ENCODE measurements around the gene ADSL. TPM values are rescaled to one million over a fixed set of nuclear protein-coding genes. Genes with fewer than 3 reads are reported as not detected.

Gene ADSL
- total and polyA plus RNA-seq, 4 donors = 31.1 to 49.0 (median 37.7) TPM

DNA sequence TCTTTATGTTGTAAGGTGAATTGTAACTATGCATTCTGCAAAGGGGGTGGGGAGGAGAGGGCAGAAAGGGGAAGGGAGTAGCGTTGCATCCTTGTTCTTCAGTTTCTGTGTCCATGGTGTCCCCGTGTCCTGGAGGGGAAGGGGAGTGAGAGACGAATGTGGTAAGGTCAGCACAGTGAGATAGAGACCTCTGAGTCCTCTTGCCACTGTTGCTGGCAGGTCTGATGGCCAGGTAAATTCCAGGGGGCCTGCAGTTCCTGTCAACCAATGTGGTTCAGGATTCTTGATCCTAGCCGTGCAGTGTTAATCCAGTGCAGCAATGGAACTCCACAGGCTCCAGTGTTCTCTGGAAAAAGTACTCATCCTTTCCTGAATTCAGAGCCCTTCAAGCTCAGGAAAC lies 14.6 kb upstream of the ADSL start:
- H3K27ac ChIP-seq (ENCODE audit: low read depth in 1 of 2, low read length in 2 of 2) = no peak overlapping the region
- ATAC-seq (ENCODE audit: low FRiP score) (no peak), DNase-seq (no peak)
- H3K9me3 ChIP-seq (ENCODE audit: control insufficient read depth, low read length) = no peaks in the 10 kb centered on the region
- H3K4me3 ChIP-seq (ENCODE audit: low read length in 2 of 2) = no peak overlapping the region
- no peaks in the 10 kb centered on the region for H3K27me3 ChIP-seq (ENCODE audit: control insufficient read depth in 1 of 2, insufficient read depth in 2 of 2, low read length in 1 of 2)
- H3K4me1 ChIP-seq (ENCODE audit: control insufficient read depth in 1 of 2, insufficient read depth in 2 of 2, low read length in 2 of 2) = no peaks in the 10 kb centered on the region
- intact Hi-C loops (cut with DNase I) = no loop called here
- 74% methylated on average over 4 of the region's 4 CpGs for WGBS, 2 donors
- peaks cover 3 to 5% of the 10 kb centered on the region in 2 donors for H3K36me3 ChIP-seq (ENCODE audit: control insufficient read depth in 1 of 2, insufficient read depth in 2 of 2, low read length in 1 of 2)

DNA sequence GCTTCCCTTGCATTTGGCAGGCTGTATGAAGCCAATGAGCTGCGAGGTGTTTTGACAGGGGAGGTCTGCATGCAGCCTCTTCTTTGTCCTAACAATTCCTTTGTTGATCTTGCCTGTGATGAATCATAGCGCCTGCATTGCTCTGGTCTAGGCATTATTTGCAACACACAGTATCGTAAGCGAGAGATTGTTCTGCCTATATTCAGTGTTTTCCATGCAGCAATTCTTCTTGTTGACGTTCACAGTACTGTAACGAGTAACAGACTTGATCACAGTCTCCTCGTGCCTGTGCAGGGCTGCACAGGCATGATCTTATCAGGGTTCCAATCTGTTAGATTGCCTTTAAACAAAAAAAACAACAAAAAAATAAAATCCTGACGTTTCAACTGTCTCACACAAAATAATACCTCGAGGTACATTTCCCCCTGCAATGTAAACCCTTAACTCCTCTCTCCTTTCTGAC lies 13.9 kb upstream of the ADSL start:
- DNase-seq (no peak), ATAC-seq (ENCODE audit: low FRiP score) (no peak)
- Histone ChIP-seq H3K4me3 (ENCODE audit: low read length in 2 of 2) (no peak overlapping the region), H3K27me3 (ENCODE audit: control insufficient read depth in 1 of 2, insufficient read depth in 2 of 2, low read length in 1 of 2) (no peaks in the 10 kb centered on the region), H3K4me1 (ENCODE audit: control insufficient read depth in 1 of 2, insufficient read depth in 2 of 2, low read length in 2 of 2) (no peaks in the 10 kb centered on the region), H3K27ac (ENCODE audit: low read depth in 1 of 2, low read length in 2 of 2) (no peak overlapping the region), H3K36me3 (ENCODE audit: control insufficient read depth in 1 of 2, insufficient read depth in 2 of 2, low read length in 1 of 2) (peaks cover 3% of the 10 kb centered on the region in 2 donors), H3K9me3 (ENCODE audit: control insufficient read depth, low read length) (no peaks in the 10 kb centered on the region)
- 62 to 67% methylated on average over 9 of the region's 9 CpGs for WGBS, 2 donors
- intact Hi-C loops (cut with DNase I) = no loop called here

GRCh38 chr22:40334060-40334459 lies 12.2 kb upstream of the ADSL start:
- H3K27me3 ChIP-seq (ENCODE audit: control insufficient read depth in 1 of 2, insufficient read depth in 2 of 2, low read length in 1 of 2) = no peaks in the 10 kb centered on the region
- ATAC-seq (ENCODE audit: low FRiP score) (no peak), DNase-seq (no peak)
- 62 to 71% methylated on average over 2 of the region's 2 CpGs for WGBS, 2 donors
- H3K36me3 ChIP-seq (ENCODE audit: control insufficient read depth in 1 of 2, insufficient read depth in 2 of 2, low read length in 1 of 2) = peaks cover 3% of the 10 kb centered on the region in 2 donors
- H3K4me3 ChIP-seq (ENCODE audit: low read length in 2 of 2) = no peak overlapping the region
- intact Hi-C loops (cut with DNase I) = no loop called here
- no peaks in the 10 kb centered on the region for H3K4me1 ChIP-seq (ENCODE audit: control insufficient read depth in 1 of 2, insufficient read depth in 2 of 2, low read length in 2 of 2)
- H3K27ac ChIP-seq (ENCODE audit: low read depth in 1 of 2, low read length in 2 of 2) = no peak overlapping the region
- no peaks in the 10 kb centered on the region for H3K9me3 ChIP-seq (ENCODE audit: control insufficient read depth, low read length)

DNA sequence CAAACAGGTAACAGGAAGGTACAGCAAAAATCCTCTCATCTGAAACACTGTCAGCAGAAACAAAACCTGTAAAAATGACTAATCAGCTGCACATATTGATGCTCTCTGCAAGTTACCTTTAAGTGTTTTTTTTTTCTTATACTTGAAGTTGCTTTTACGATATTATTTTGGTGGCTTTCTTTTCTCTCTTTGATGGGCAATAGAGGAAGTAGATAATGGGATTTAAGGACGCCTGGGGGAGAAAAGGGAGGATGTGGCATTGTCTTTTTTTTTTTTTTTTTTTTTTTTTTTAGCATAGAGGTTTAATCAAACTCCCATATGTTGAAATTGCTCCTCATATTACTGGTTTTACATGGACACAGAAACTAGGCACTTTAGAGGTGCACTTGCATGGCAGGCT lies 11.4 kb upstream of the ADSL start:
- Histone ChIP-seq H3K36me3 (ENCODE audit: control insufficient read depth in 1 of 2, insufficient read depth in 2 of 2, low read length in 1 of 2) (peaks cover 3% of the 10 kb centered on the region in 2 donors), H3K4me3 (ENCODE audit: low read length in 2 of 2) (no peak overlapping the region), H3K27ac (ENCODE audit: low read depth in 1 of 2, low read length in 2 of 2) (no peak overlapping the region), H3K4me1 (ENCODE audit: control insufficient read depth in 1 of 2, insufficient read depth in 2 of 2, low read length in 2 of 2) (no peaks in the 10 kb centered on the region), H3K27me3 (ENCODE audit: control insufficient read depth in 1 of 2, insufficient read depth in 2 of 2, low read length in 1 of 2) (no peaks in the 10 kb centered on the region), H3K9me3 (ENCODE audit: control insufficient read depth, low read length) (no peaks in the 10 kb centered on the region)
- WGBS, 2 donors = 70 to 72% methylated on average over 2 of the region's 2 CpGs
- DNase-seq (no peak), ATAC-seq (ENCODE audit: low FRiP score) (no peak)
- intact Hi-C loops (cut with DNase I) = no loop called here

- Histone ChIP-seq H3K4me1 (ENCODE audit: control insufficient read depth in 1 of 2, insufficient read depth in 2 of 2, low read length in 2 of 2) (no peaks in the 10 kb centered on the region), H3K4me3 (ENCODE audit: low read length in 2 of 2) (no peak overlapping the region), H3K27me3 (ENCODE audit: control insufficient read depth in 1 of 2, insufficient read depth in 2 of 2, low read length in 1 of 2) (no peaks in the 10 kb centered on the region), H3K9me3 (ENCODE audit: control insufficient read depth, low read length) (no peaks in the 10 kb centered on the region), H3K27ac (ENCODE audit: low read depth in 1 of 2, low read length in 2 of 2) (no peak overlapping the region), H3K36me3 (ENCODE audit: control insufficient read depth in 1 of 2, insufficient read depth in 2 of 2, low read length in 1 of 2) (peaks cover 3% of the 10 kb centered on the region in 2 donors)
- WGBS, 2 donors = 36 to 42% methylated on average over 2 of the region's 2 CpGs
- no peak for ATAC-seq (ENCODE audit: low FRiP score)
- intact Hi-C loops (cut with DNase I) = no loop called here
- DNase-seq = no peak
Observed at GRCh38 chr22:40335358-40335757, 10.9 kb upstream of the ADSL start.

DNA sequence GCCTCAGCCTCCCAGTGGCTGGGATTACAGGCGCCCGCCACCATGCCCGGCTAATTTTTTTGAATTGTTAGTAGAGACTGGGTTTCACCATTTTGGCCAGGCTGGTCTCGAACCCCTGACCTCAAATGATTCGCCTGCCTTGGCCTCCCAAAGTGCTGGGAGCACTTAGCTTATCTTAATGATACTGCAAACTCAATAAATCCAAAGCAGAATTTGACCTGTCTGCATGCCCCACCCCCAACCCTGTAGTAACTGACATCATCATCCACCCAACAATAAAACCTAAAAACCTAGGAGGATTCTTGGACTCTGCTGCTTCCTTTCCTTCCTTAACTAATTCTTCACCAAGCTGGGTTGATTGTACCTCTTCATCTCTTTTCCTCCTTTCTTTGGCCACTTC lies 6.3 kb upstream of the ADSL start:
- 90 to 94% methylated on average over 5 of the region's 5 CpGs for WGBS, 2 donors
- Histone ChIP-seq H3K27ac (ENCODE audit: low read depth in 1 of 2, low read length in 2 of 2) (no peak overlapping the region), H3K4me1 (ENCODE audit: control insufficient read depth in 1 of 2, insufficient read depth in 2 of 2, low read length in 2 of 2) (no peaks in the 10 kb centered on the region), H3K27me3 (ENCODE audit: control insufficient read depth in 1 of 2, insufficient read depth in 2 of 2, low read length in 1 of 2) (no peaks in the 10 kb centered on the region), H3K36me3 (ENCODE audit: control insufficient read depth in 1 of 2, insufficient read depth in 2 of 2, low read length in 1 of 2) (no peaks in the 10 kb centered on the region), H3K4me3 (ENCODE audit: low read length in 2 of 2) (no peak overlapping the region), H3K9me3 (ENCODE audit: control insufficient read depth, low read length) (no peaks in the 10 kb centered on the region)
- no peak for ATAC-seq (ENCODE audit: low FRiP score)
- intact Hi-C loops (cut with DNase I) = loop anchor here in 1 of 2 donors (10.0 kb wide), 2 partner anchors 295 to 805 kb away; partner anchors contain the start of gene RPS19BP1
- DNase-seq = no peak

GRCh38 chr22:40341604-40342003 lies 4.7 kb upstream of the ADSL start:
- DNase-seq = no peak
- no peaks in the 10 kb centered on the region for H3K9me3 ChIP-seq (ENCODE audit: control insufficient read depth, low read length)
- intact Hi-C loops (cut with DNase I) = loop anchor here in 1 of 2 donors (10.0 kb wide), 2 partner anchors 297 to 807 kb away; partner anchors contain the start of gene RPS19BP1
- no peaks in the 10 kb centered on the region for H3K4me1 ChIP-seq (ENCODE audit: control insufficient read depth in 1 of 2, insufficient read depth in 2 of 2, low read length in 2 of 2)
- WGBS, 2 donors = 45 to 46% methylated on average over 4 of the region's 4 CpGs
- ATAC-seq (ENCODE audit: low FRiP score) = no peak
- no peaks in the 10 kb centered on the region for H3K36me3 ChIP-seq (ENCODE audit: control insufficient read depth in 1 of 2, insufficient read depth in 2 of 2, low read length in 1 of 2)
- H3K27ac ChIP-seq (ENCODE audit: low read depth in 1 of 2, low read length in 2 of 2) = no peak overlapping the region
- H3K27me3 ChIP-seq (ENCODE audit: control insufficient read depth in 1 of 2, insufficient read depth in 2 of 2, low read length in 1 of 2) = no peaks in the 10 kb centered on the region
- H3K4me3 ChIP-seq (ENCODE audit: low read length in 2 of 2) = no peak overlapping the region

- WGBS, 2 donors = 40 to 54% methylated on average over 9 of the region's 9 CpGs
- intact Hi-C loops (cut with DNase I) = loop anchor here in 1 of 2 donors (10.0 kb wide), 2 partner anchors 298 to 808 kb away; partner anchors contain the start of gene RPS19BP1
- Histone ChIP-seq H3K4me3 (ENCODE audit: low read length in 2 of 2) (no peak overlapping the region), H3K36me3 (ENCODE audit: control insufficient read depth in 1 of 2, insufficient read depth in 2 of 2, low read length in 1 of 2) (no peaks in the 10 kb centered on the region), H3K9me3 (ENCODE audit: control insufficient read depth, low read length) (no peaks in the 10 kb centered on the region), H3K27me3 (ENCODE audit: control insufficient read depth in 1 of 2, insufficient read depth in 2 of 2, low read length in 1 of 2) (no peaks in the 10 kb centered on the region), H3K27ac (ENCODE audit: low read depth in 1 of 2, low read length in 2 of 2) (no peak overlapping the region), H3K4me1 (ENCODE audit: control insufficient read depth in 1 of 2, insufficient read depth in 2 of 2, low read length in 2 of 2) (peaks cover 0 to 3% of the 10 kb centered on the region in 2 donors)
- DNase-seq = no peak
- no peak for ATAC-seq (ENCODE audit: low FRiP score)
Observed at GRCh38 chr22:40342521-40342920, 3.8 kb upstream of the ADSL start.

- intact Hi-C loops (cut with DNase I) = loop anchor here (5.0 to 10.0 kb wide), 3 partner anchors 300 to 813 kb away; partner anchors contain the start of gene RPS19BP1 (in 2 of the 2)
- DNase-seq (no peak), ATAC-seq (ENCODE audit: low FRiP score) (no peak)
- H3K4me3 ChIP-seq (ENCODE audit: low read length in 2 of 2) = no peak overlapping the region
- H3K27me3 ChIP-seq (ENCODE audit: control insufficient read depth in 1 of 2, insufficient read depth in 2 of 2, low read length in 1 of 2) = no peaks in the 10 kb centered on the region
- WGBS, 2 donors = 71% methylated on average over 6 of the region's 6 CpGs
- no peaks in the 10 kb centered on the region for H3K36me3 ChIP-seq (ENCODE audit: control insufficient read depth in 1 of 2, insufficient read depth in 2 of 2, low read length in 1 of 2)
- H3K4me1 ChIP-seq (ENCODE audit: control insufficient read depth in 1 of 2, insufficient read depth in 2 of 2, low read length in 2 of 2) = peaks cover 3% of the 10 kb centered on the region in 2 donors
- H3K27ac ChIP-seq (ENCODE audit: low read depth in 1 of 2, low read length in 2 of 2) = no peak overlapping the region
- no peaks in the 10 kb centered on the region for H3K9me3 ChIP-seq (ENCODE audit: control insufficient read depth, low read length)
Observed at GRCh38 chr22:40345271-40345670, 1.0 kb upstream of the ADSL start.

Measured in aorta (tissue), 5 donors.